ENCODE results near the gene JOSD1.

JOSD1 gene

GRCh38 chr22:38733329-38733723, 32.6 kb upstream of the JOSD1 start:
- peak; percentile 87 for DNase-seq (ENCODE audit: low spot score)

GRCh38 chr22:38732251-38732815, 31.6 kb upstream of the JOSD1 start:
- no peak for DNase-seq (ENCODE audit: low spot score)

GRCh38 chr22:38731703-38732161, 31.0 kb upstream of the JOSD1 start:
- DNase-seq (ENCODE audit: low spot score): no peak

GRCh38 chr22:38730411-38730871, 29.7 kb upstream of the JOSD1 start:
- DNase-seq (ENCODE audit: low spot score): no peak

- no peak for DNase-seq (ENCODE audit: low spot score)
Measured at GRCh38 chr22:38729946-38730345, 29.2 kb upstream of the JOSD1 start.

- DNase-seq (ENCODE audit: low spot score): no peak
Measured at GRCh38 chr22:38728871-38729796, 28.4 kb upstream of the JOSD1 start.

GRCh38 chr22:38727530-38728451, 27.0 kb upstream of the JOSD1 start:
- DNase-seq (ENCODE audit: low spot score): no peak

GRCh38 chr22:38727123-38727522, 26.4 kb upstream of the JOSD1 start:
- DNase-seq (ENCODE audit: low spot score): no peak

- no peak for DNase-seq (ENCODE audit: low spot score)
Measured at GRCh38 chr22:38725900-38726655, 25.3 kb upstream of the JOSD1 start.

GRCh38 chr22:38724926-38725571, 24.3 kb upstream of the JOSD1 start:
- peak; percentile 70 for DNase-seq (ENCODE audit: low spot score)

GRCh38 chr22:38724176-38724575, 23.4 kb upstream of the JOSD1 start:
- no peak for DNase-seq (ENCODE audit: low spot score)

- DNase-seq (ENCODE audit: low spot score): no peak
Measured at GRCh38 chr22:38721551-38721950, 20.8 kb upstream of the JOSD1 start.

- DNase-seq (ENCODE audit: low spot score): no peak
Measured at GRCh38 chr22:38720350-38720749, 19.6 kb upstream of the JOSD1 start.

- no peak for DNase-seq (ENCODE audit: low spot score)
Measured at GRCh38 chr22:38719196-38719595, 18.5 kb upstream of the JOSD1 start.

GRCh38 chr22:38718414-38718813, 17.7 kb upstream of the JOSD1 start:
- peak; percentile 71 for DNase-seq (ENCODE audit: low spot score)

GRCh38 chr22:38717244-38717643, 16.5 kb upstream of the JOSD1 start:
- no peak for DNase-seq (ENCODE audit: low spot score)

- DNase-seq (ENCODE audit: low spot score): no peak
Measured at GRCh38 chr22:38716826-38717225, 16.1 kb upstream of the JOSD1 start.

- DNase-seq (ENCODE audit: low spot score): no peak
Measured at GRCh38 chr22:38716271-38716670, 15.5 kb upstream of the JOSD1 start.

GRCh38 chr22:38715852-38716251, 15.1 kb upstream of the JOSD1 start:
- no peak for DNase-seq (ENCODE audit: low spot score)

GRCh38 chr22:38715176-38715764, 14.5 kb upstream of the JOSD1 start:
- DNase-seq (ENCODE audit: low spot score): no peak

GRCh38 chr22:38713921-38714320, 13.2 kb upstream of the JOSD1 start:
- DNase-seq (ENCODE audit: low spot score): no peak
